BLaER1 (cell line): ENCODE data around the gene PAK4.

Experiments used
- H3K27ac ChIP-seq: shearing (Covaris generic); formaldehyde crosslinking; 2 replicates; pipeline ENCODE4 v1.8.1; 2022
- H3K27me3 ChIP-seq: shearing (Covaris generic); formaldehyde crosslinking; 2 replicates; pipeline ENCODE4 v1.8.1; 2022
- H3K36me3 ChIP-seq: shearing (Covaris generic); formaldehyde crosslinking; 2 replicates; pipeline ENCODE4 v1.8.1; 2022
- H3K4me1 ChIP-seq: shearing (Covaris generic); formaldehyde crosslinking; 2 replicates; pipeline ENCODE4 v1.8.1; 2022
- H3K4me2 ChIP-seq: shearing (Covaris generic); formaldehyde crosslinking; 2 replicates; pipeline ENCODE4 v1.8.1; 2022
- H3K4me3 ChIP-seq: shearing (Covaris generic); formaldehyde crosslinking; 2 replicates; pipeline ENCODE4 v1.8.1; 2022
- H3K9ac ChIP-seq: shearing (Covaris generic); formaldehyde crosslinking; 2 replicates; pipeline ENCODE4 v1.8.1; 2022
- H3K9me3 ChIP-seq: shearing (Covaris generic); formaldehyde crosslinking; 2 replicates; pipeline ENCODE4 v1.8.1; 2022
- H4K20me1 ChIP-seq: shearing (Covaris generic); formaldehyde crosslinking; 2 replicates; pipeline ENCODE4 v1.8.1; 2022
- Cebpa-rat ChIP-seq: shearing (Covaris generic); IDR thresholded peaks from 2 replicates; pipeline ENCODE4 v1.8.1; 2022

Gene PAK4

DNA sequence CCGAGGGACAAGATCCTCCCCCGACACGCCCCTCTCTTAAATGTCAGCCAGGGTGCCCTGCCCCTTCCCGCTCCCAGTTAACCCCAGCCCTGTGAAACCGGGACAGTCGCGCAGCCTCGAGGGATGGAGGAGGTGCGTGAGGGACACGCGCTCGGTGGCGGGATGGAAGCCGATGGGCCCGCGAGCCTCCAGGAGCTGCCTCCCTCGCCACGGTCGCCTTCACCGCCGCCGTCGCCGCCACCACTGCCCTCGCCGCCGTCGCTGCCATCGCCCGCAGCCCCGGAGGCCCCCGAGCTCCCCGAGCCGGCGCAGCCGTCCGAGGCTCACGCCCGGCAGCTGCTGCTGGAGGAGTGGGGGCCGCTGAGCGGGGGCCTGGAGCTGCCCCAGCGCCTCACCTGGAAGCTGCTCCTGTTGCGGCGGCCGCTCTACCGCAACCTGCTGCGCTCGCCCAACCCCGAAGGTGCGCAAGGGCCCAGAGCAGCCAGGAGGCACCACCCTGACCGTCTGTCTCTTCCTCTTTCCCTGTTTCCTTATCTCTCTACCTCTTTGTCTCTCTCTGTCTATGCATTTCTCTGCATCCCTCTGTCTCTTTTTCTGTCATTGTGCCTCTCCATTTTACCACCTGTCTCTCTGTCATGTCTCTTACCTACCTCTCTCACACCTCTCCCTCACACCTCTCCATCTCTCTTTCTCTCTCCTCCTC is 71.4 kb downstream of the PAK4 start, which contains the start of gene NCCRP1:
Gene NCCRP1 (plus strand): TSS at position 105 of the 703 bp plus-strand sequence. CDS start 19 bp downstream, at position 124.
- no peaks in the 10 kb centered on the region for H3K9me3 ChIP-seq
- H4K20me1 ChIP-seq: no peaks in the 10 kb centered on the region; the same call in 1 of the 2 replicates
- peaks cover 44% of the 10 kb centered on the region for H3K27me3 ChIP-seq
- no peak within 1 kb of the TSS for H3K27ac ChIP-seq
- TF ChIP-seq Cebpa-rat: no peak
- peak within 1 kb of the TSS; percentile 55 for H3K4me3 ChIP-seq
- peak within 1 kb of the TSS; percentile 73 for H3K4me2 ChIP-seq
- H3K4me1 ChIP-seq: peaks cover 33% of the 10 kb centered on the region
- no peaks in the 10 kb centered on the region for H3K36me3 ChIP-seq
- no peak within 1 kb of the TSS for H3K9ac ChIP-seq

DNA sequence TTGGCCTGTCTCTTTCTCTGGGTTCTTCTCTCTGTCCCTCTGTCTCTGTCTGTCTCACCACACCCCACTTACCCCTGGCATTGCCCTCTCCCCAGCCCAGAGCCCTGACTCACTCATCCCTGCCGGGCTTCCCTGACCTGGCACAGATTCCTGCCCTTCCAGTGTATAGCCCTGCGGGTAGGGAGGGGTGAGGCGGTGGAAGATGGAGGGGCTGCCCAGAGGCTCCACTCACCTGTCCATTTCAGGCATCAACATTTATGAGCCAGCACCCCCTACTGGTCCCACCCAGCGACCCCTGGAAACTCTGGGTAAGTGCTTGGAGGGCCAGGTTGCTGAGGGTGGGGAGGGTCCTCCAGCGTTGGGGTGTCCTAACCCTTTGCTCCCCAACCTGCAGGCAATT is 72.2 kb downstream of the PAK4 start:
- Histone ChIP-seq H3K27ac (no peak overlapping the region), H3K27me3 (peaks cover 48% of the 10 kb centered on the region), H3K9ac (no peak overlapping the region), H3K4me1 (peaks cover 31% of the 10 kb centered on the region), H3K4me2 (no peak overlapping the region), H4K20me1 (no peaks in the 10 kb centered on the region; the same call in 1 of the 2 replicates), H3K36me3 (no peaks in the 10 kb centered on the region), H3K9me3 (no peaks in the 10 kb centered on the region), H3K4me3 (no peak overlapping the region)
- TF ChIP-seq Cebpa-rat: no peak

DNA sequence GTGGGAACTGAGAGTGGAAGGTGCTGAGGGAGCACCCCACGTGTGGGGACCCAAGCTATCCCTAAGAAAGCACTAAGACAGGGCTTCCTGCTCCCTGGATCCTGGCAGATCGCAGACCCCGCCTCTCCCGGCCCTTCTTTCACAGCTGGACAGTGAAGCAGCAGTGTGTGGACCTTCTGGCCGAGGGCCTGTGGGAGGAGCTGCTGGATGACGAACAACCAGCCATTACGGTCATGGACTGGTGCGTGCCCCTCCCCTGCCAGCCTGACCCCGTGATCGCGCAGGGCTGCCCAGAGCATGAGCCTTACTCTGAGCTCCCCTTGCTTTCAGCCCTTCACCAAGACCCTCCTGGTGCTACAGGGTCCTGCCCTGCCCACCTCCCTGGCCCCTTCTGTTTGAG is 73.4 kb downstream of the PAK4 start:
- peaks cover 60% of the 10 kb centered on the region for H3K27me3 ChIP-seq

DNA sequence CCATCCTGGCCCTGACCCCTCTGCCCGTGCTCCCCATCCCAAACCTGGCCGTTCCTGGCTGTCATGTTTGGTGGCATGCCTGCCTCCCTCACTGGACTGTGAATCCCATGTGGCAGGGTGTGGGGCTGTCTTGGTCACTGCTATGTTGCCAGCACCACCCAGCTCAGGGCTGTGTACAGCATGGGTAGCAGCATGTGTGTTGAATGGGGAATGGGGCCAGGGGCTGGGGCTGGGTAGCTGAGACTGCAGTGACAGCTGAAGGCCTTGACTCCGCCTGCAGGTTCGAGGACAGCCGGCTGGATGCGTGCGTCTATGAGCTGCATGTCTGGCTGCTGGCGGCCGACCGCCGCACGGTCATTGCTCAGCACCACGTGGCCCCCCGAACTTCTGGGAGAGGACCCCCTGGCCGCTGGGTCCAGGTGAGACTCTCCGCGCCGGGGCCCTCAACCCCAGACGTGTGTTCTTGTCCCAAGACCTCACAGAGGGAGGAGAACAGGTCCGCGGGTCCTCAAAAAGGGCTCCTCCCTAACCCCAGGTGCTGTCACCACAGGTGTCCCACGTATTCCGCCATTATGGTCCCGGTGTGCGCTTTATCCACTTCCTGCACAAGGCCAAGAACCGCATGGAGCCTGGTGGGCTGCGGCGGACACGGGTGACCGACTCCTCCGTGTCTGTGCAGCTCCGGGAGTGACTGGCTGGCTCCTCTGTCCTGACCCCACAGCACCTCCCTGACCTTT is 74.6 kb downstream of the PAK4 start:
- no peak for TF ChIP-seq Cebpa-rat
- Histone ChIP-seq H3K4me3 (no peak overlapping the region), H3K4me2 (no peak overlapping the region), H4K20me1 (no peaks in the 10 kb centered on the region; the same call in 1 of the 2 replicates), H3K27me3 (peaks cover 65% of the 10 kb centered on the region), H3K9me3 (no peaks in the 10 kb centered on the region), H3K27ac (no peak overlapping the region), H3K9ac (no peak overlapping the region), H3K4me1 (peaks cover 18% of the 10 kb centered on the region), H3K36me3 (no peaks in the 10 kb centered on the region)

More for the DNA sequence above, 73.4 kb downstream of the PAK4 start:
- Histone ChIP-seq H3K27ac (no peak overlapping the region), H4K20me1 (no peaks in the 10 kb centered on the region; the same call in 1 of the 2 replicates), H3K4me3 (no peak overlapping the region), H3K9me3 (no peaks in the 10 kb centered on the region), H3K4me1 (peaks cover 22% of the 10 kb centered on the region), H3K36me3 (no peaks in the 10 kb centered on the region), H3K9ac (no peak overlapping the region), H3K4me2 (no peak overlapping the region)
- TF ChIP-seq Cebpa-rat: no peak

DNA sequence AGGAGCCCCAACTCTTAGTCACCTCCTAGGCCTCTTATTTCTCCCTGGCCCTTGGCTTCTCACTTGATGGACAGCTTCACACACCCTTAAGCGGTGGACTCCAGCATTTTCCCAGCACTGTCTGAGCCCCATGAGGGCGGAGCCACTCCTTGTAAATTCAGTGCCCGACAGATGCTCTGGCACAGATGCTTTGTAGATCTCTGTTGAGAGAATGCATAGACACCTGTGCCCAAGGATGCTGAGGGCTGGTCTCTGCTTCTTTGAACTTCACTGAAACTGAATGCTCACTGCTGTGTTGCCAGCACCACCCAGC is 75.2 kb downstream of the PAK4 start:
- H4K20me1 ChIP-seq: no peaks in the 10 kb centered on the region; the same call in 1 of the 2 replicates
- no peak for TF ChIP-seq Cebpa-rat
- no peak overlapping the region for H3K27ac ChIP-seq
- H3K9me3 ChIP-seq: no peaks in the 10 kb centered on the region
- H3K4me2 ChIP-seq: no peak overlapping the region
- H3K4me1 ChIP-seq: peaks cover 13% of the 10 kb centered on the region
- no peak overlapping the region for H3K9ac ChIP-seq
- H3K36me3 ChIP-seq: no peaks in the 10 kb centered on the region
- peaks cover 59% of the 10 kb centered on the region for H3K27me3 ChIP-seq
- no peak overlapping the region for H3K4me3 ChIP-seq

DNA sequence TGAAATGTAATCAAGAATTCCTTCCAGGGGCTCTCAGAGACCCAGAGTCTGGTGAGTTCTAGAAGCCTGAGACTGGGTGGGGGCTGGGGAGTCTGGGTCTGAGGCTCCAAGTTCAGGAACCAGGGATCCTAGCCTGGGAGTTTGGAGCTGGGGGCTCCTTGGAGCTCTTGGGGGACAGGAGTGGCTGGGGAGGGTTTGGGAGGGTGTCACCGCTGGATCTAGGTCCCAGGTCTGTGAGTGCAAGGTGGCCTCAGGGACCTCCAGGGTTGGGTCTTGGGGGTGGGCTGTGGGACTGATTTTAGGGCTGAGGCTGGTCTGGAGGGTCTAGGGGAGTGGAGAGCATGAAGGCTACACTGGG is 77.4 kb downstream of the PAK4 start:
- Histone ChIP-seq H3K9ac (no peak overlapping the region), H4K20me1 (no peaks in the 10 kb centered on the region; the same call in 1 of the 2 replicates), H3K4me3 (no peak overlapping the region), H3K27ac (no peak overlapping the region), H3K9me3 (no peaks in the 10 kb centered on the region), H3K4me1 (no peaks in the 10 kb centered on the region), H3K36me3 (no peaks in the 10 kb centered on the region), H3K4me2 (no peak overlapping the region), H3K27me3 (peaks cover 37% of the 10 kb centered on the region)
- no peak for TF ChIP-seq Cebpa-rat

DNA sequence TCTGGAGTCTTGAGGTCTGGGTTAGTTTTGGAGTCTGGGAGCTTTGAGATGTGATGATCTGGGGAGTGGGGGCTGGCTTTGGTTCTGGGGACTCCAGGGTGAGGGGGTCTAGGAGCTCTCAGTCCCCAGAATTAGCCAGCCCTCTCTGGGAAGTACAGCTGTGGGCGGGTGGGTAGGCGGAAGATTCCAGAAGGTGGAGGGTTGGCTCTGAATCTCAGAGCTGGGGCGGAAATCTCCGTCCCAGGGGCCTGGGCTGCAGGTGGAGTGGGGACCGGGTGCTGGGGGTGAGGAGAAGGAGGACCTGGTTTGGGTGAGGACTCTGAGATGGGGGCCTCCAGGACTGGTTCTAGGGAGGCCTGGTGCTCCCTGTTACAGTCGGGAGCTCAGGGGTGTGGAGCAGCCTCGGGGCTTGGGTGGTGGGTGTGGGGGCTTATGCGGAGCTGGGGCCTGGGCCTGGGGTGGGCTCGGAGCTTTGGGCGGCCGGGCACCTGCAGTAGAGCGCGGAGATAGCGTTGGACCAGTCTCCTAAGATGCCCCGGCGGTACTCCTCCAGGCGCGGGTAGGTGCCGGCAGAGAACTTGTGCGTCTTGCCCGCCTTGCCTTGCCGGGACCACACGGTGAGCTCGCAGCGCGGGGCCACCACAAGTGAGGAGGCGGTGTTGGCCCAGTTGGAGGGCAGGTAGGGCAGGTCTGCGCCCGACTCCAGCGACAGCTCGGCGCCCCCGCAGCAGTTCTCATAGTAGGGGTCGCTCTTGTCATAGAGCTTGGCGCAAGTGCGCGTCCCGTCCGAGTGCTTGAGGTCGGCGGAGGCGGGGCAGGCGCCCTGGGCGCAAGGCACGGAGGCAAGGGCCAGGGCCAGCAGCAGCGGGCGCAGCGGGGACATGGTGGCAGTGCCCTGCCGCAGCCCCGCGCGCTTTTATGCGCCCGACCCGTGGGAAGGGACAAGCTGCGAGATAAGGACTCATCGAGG is 78.1 kb downstream of the PAK4 start, which contains the start of gene SYCN:
Gene SYCN (minus strand): TSS at position 892 of the 970 bp plus-strand sequence. CDS start 9 bp downstream, at position 883.
- H3K4me1 ChIP-seq: peaks cover 6% of the 10 kb centered on the region
- no peaks in the 10 kb centered on the region for H3K36me3 ChIP-seq
- H3K27ac ChIP-seq: no peak within 1 kb of the TSS
- no peak for TF ChIP-seq Cebpa-rat
- no peak within 1 kb of the TSS for H3K4me2 ChIP-seq
- H3K9ac ChIP-seq: no peak within 1 kb of the TSS
- no peaks in the 10 kb centered on the region for H3K9me3 ChIP-seq
- no peaks in the 10 kb centered on the region; the same call in 1 of the 2 replicates for H4K20me1 ChIP-seq
- no peak within 1 kb of the TSS for H3K4me3 ChIP-seq
- peaks cover 30% of the 10 kb centered on the region for H3K27me3 ChIP-seq

DNA sequence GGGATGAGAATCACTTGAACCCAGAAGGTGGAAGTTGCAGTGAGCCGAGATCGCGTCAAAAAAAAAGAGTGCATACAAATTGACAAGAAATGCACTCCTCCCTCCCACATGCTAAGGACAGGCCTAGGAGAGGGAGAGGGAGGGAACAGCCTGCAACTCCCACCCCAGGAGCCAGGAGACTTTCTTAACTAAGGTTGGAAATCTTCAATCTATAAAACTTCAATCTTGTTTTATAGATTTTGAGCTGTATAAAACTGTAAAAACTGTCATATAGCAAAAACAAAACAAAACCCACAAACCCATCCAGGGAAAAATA is 79.8 kb downstream of the PAK4 start:
- no peak for TF ChIP-seq Cebpa-rat
- no peak overlapping the region for H3K4me3 ChIP-seq
- H4K20me1 ChIP-seq: no peaks in the 10 kb centered on the region; the same call in 1 of the 2 replicates
- H3K4me2 ChIP-seq: no peak overlapping the region
- H3K9me3 ChIP-seq: no peaks in the 10 kb centered on the region
- peaks cover 24% of the 10 kb centered on the region for H3K27me3 ChIP-seq
- H3K27ac ChIP-seq: no peak overlapping the region
- no peaks in the 10 kb centered on the region for H3K36me3 ChIP-seq
- H3K9ac ChIP-seq: no peak overlapping the region
- H3K4me1 ChIP-seq: peaks cover 6% of the 10 kb centered on the region

DNA sequence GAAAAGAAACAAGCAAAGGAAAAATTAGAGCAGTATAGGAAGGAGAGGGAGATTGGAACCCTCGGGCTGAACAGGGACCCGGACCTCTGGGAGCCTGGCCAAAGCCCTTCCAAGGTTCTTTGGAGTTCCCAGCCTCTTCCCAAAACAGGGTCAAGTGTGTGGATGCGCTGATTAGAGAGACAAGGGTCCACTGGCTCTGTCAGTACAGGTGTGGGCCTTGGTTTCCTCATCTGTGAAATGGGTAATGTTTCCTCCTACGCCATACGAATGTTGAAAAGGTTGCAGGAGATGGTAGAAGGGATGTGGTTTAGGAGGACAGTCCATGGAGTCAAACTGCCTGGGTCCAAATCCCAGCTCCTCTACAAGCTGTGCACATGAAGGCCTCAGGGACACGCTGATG is 80.5 kb downstream of the PAK4 start:
- no peak for TF ChIP-seq Cebpa-rat
- Histone ChIP-seq H3K9me3 (no peaks in the 10 kb centered on the region), H3K36me3 (no peaks in the 10 kb centered on the region), H3K4me2 (no peak overlapping the region), H3K27me3 (peaks cover 24% of the 10 kb centered on the region), H3K27ac (no peak overlapping the region), H4K20me1 (no peaks in the 10 kb centered on the region; the same call in 1 of the 2 replicates), H3K4me1 (peaks cover 6% of the 10 kb centered on the region), H3K9ac (no peak overlapping the region), H3K4me3 (no peak overlapping the region)
